ENCODE data around the gene OR52A1.

OR52A1 gene

GRCh38 chr11:5131584-5132335 is 22.8 kb downstream of the OR52A1 start:
- no peak for DNase-seq

GRCh38 chr11:5129457-5129877 is 25.1 kb downstream of the OR52A1 start:
- DNase-seq, result no peak

GRCh38 chr11:5124891-5125620 is 29.5 kb downstream of the OR52A1 start:
- DNase-seq, result no peak

GRCh38 chr11:5123802-5124521 is 30.6 kb downstream of the OR52A1 start:
- peak; percentile 20 for DNase-seq

- DNase-seq, result no peak
Observed at GRCh38 chr11:5118893-5119292, 35.7 kb downstream of the OR52A1 start.

GRCh38 chr11:5117588-5117987 is 37.0 kb downstream of the OR52A1 start:
- DNase-seq, result no peak

GRCh38 chr11:5115339-5115738 is 39.2 kb downstream of the OR52A1 start:
- DNase-seq, result no peak

GRCh38 chr11:5107285-5107684 is 47.3 kb downstream of the OR52A1 start:
- no peak for DNase-seq

- no peak for DNase-seq
Observed at GRCh38 chr11:5103066-5103465, 51.5 kb downstream of the OR52A1 start.

- no peak for DNase-seq
Observed at GRCh38 chr11:5102246-5102645, 52.3 kb downstream of the OR52A1 start.

- no peak for DNase-seq
Observed at GRCh38 chr11:5096011-5096410, 58.5 kb downstream of the OR52A1 start.

Data from NCI-H2107 (cell line).